Left forelimb (tissue), 1 donor: ENCODE data around the gene C16orf89.

ENCODE experiments used
- DNase-seq: peaks from one replicate; pipeline ENCODE4 v3.0.0-alpha.2; 2018; ENCODE audit warnings: low spot score

Gene C16orf89

DNA sequence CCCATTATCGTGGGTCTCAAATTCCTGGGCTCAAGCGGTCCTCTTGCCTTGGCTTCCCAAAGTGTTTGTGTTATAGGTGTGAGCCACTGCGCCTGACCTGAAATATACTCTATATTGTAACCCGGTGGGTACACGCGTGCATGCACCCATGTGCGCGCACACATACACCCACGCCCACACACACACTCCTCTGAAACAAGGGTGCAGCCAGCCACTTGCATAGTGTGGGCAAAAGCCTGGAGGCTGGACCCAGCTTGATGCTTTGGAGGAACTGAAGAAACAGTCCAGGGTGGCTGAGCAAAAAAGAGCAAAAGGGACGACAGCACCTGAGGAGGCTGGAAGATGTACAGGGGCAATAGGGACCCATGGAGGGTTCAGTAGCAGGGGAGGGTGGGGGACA is 61.9 kb downstream of the C16orf89 start:
- no peak for DNase-seq

DNA sequence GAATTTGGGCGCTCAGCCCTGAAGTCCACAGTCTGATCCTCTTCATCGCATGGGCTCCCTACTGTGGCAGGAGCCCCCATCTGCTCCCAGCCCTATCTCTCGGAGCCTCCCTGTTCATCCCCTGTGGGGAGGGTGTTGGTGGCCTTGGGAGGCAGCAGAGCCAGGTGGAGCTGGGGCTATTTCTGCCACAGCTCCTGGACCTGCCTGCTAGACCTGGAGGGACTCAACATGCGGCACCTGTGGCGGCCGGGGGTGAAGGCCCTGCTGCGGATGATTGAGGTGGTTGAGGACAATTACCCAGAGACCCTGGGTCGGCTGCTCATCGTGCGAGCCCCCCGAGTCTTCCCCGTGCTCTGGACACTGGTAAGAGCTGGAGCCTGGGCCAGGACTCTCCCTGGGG is 62.5 kb downstream of the C16orf89 start:
- no peak for DNase-seq

DNA sequence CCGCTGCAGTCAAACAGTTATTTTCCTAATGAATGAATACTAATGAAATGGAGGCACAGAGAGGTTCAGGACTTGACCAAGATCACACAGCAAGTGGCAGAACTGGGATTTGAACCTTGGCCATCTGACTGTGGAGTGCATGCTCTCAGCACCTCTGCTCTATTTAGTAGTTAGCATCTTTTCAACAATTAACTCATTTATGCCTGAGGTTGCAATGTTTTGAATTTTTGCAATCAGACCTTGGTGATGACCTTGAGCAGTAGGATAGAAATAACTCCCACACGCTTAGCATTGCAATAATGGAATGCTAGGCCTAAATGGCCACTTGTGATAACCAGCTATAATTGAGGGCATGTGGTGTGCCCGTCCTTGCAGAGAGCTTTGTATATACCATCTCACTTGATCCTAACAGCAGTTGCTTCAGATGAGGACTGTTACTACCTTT is 63.0 kb downstream of the C16orf89 start:
- no peak for DNase-seq

DNA sequence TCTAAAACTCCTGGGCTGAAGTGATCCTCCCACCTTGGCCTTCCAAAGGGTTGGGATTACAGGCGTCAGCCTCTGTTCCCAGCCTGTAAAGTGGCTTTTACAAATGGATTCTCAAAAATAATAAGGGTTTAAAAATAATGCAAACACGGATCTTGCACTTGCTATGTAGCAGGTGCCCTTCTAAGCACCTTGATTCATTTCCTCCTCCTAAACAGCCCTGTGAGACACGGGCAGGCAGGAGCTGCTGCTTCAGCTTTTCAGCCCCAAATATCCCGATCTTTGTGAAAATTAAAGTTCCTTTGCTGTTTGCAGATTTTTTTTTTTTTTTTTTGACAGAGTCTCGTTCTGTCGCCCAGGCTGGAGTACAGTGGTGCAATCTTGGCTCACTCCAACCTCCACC is 63.8 kb downstream of the C16orf89 start:
- no peak for DNase-seq

DNA sequence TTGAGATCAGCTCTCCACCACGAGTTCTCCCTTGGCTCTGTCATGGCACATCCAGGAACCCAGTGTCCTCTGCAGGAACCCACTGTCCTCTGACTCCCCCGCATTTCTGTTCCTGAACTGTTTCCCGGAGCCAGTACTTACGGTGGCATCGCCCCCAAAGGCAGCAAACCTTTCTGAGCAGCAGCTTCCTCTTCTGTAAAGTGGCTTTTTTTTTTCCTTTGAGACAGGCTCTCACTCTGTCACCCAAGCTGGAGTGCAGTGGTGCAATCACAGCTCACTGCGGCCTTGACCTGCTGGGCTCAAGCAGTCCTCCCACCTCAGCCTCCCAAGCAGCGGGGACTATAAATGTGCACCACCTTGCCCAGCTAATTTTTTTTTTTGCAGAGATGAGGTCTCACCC is 64.2 kb downstream of the C16orf89 start:
- no peak for DNase-seq

DNA sequence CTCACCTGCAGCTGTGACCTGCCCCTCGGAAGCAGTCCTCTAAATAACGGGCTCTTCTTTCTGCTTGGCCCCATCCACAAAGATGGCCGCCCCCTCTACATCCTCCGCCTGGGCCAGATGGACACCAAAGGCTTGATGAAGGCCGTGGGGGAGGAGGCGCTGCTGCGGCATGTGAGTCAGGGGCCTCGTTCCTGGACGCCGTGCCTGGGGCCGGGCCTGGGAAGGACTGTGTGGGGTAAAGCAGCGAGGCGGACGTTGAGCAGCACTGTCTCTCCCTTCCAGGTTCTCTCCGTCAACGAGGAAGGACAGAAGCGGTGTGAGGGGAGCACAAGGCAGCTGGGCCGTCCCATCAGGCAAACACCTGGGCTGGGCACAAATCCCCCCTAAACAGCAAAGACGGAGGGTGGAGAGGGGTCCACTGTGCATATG is 65.2 kb downstream of the C16orf89 start:
- DNase-seq: no peak

DNA sequence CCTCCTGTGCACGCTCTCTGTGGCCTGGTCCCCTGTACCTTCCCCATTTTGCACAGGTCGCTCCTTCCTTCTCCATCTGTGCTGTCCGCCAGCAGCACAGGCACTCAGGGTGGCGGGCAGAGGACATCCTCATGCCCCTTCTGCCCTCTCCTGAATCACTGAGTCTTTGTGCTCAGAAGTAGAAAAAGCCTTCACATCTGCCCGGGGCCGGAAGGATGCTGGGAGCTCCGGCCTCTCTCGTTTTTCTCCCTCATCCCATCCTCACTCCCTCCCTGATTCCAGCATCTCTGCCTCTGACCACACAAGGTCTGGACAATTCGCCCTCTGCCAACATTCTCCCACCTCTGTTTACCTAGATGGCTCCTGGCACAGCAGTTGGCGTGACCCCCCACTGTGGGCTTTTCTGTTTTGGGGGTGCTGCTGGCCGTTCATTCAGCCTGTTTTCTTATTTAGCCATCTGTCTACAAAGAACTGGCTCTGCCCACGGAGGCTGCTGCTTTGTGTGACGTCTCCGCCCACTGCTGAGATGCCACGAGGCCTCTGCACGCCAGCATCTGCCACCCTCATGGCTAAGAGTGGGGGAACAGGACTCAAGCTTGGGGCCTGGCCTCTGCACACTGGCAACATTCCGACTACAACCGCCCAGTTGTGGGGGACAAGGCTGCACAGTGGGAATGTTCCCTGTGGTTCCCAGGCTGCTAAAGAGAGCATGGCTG is 70.9 kb downstream of the C16orf89 start:
- no peak for DNase-seq
